Right lobe of liver (tissue), 6 donors: Measurements from ENCODE around the gene SEMA4B. TPM values are rescaled to one million over a fixed set of nuclear protein-coding genes. Genes with fewer than 3 reads are reported as not detected.

ENCODE experiments used
- ATAC-seq, 4 donors: fragments of 200-7000 bp; cut with Tn5 transposase; one replicate each; pipeline ENCODE4 v1.9.1; 2020; ENCODE audit warnings: mild to moderate bottlenecking in 4 of 4, moderate library complexity in 4 of 4
- DNase-seq, 3 donors: peaks; one replicate each; pipeline ENCODE4 v3.0.0-alpha.2; 2020
- H3K27ac ChIP-seq, 3 donors: fragments of 200-600 bp; one replicate each; pipeline ENCODE4 v1.8.0; 2022
- H3K27me3 ChIP-seq, 2 donors: fragments of 200-600 bp; one replicate each; pipeline ENCODE4 v1.8.0; 2022
- H3K36me3 ChIP-seq, 4 donors: fragments of 200-600 bp; sonication (generic) in 1 of 4; one replicate each; pipeline versions ENCODE4 v1.5.1 to v1.8.0; 2017 to 2022; ENCODE audit warnings: control low read depth in 1 of 4
- H3K4me1 ChIP-seq, 4 donors: fragments of 200-600 bp; sonication (generic) in 1 of 4; one replicate each; pipeline versions ENCODE4 v1.5.1 to v1.8.0; 2017 to 2022; ENCODE audit warnings: control low read depth in 1 of 4
- H3K4me3 ChIP-seq, 3 donors: fragments of 200-600 bp; one replicate each; pipeline ENCODE4 v1.8.0; 2022
- H3K9me3 ChIP-seq, 4 donors: fragments of 200-600 bp; sonication (generic) in 1 of 4; one replicate each; pipeline versions ENCODE4 v1.5.1 to v1.8.0; 2017 to 2022; ENCODE audit warnings: control low read depth in 1 of 4
- CTCF ChIP-seq, 4 donors: fragments of 200-600 bp in 3 of 4; fragments of 450-650 bp in 1 of 4; IDR thresholded peaks; one replicate each; pipeline versions ENCODE4 v1.5.1 to v1.8.0; 2016 to 2022; ENCODE audit warnings: antibody characterized with exemption in 4 of 4, mild to moderate bottlenecking in 2 of 4
- POLR2A ChIP-seq: fragments of 450-650 bp; IDR thresholded peaks from one replicate; pipeline ENCODE4 v1.6.1; 2017; ENCODE audit warnings: antibody characterized with exemption, mild to moderate bottlenecking
- WGBS: methylation state at CpG from one replicate; pipeline ENCODE4 v1.1.6; 2018; ENCODE audit warnings: low coverage, low lambda C conversion rate; ENCODE audit not compliant: insufficient coverage; ENCODE audit errors: missing lambda C conversion rate; 5-methylcytosine and 5-hydroxymethylcytosine counted together
- intact Hi-C, 2 donors: fragments of 100-400 bp; cut with DNase I; formaldehyde crosslinking; loops; one replicate each; pipeline versions ENCODE4 v1.11.2 to v1.14.1; 2022
- total RNA-seq, 6 experiments: library from RNA; depleted of rRNA in 2 of 6; stranded (reverse); fragments of >200 nt in 2 of 6; fragmentation: NEBNext Ultra II Directional in 3 of 6; extraction: Animal tissue kit (Norgen Biotek cat#: 25700) in 3 of 6; gene quantifications; one replicate each; pipeline versions ENCODE4 v1.1.0 to v1.2.4, GENCODE V29; 2016 to 2023
- donor health status: DM: no; HTN: yes; CAD: no.
- donor health status: DM: no; HTN: no; CAD: no.
- donor health status: DM: no; HTN: no; CAD: no.
- donor health status: DM: no; HTN: yes; CAD: no.
- donor health status: DM: no; HTN: yes; CAD: no.

SEMA4B gene
- total RNA-seq, 6 experiments from 2014 or later: 17.1 to 67.7 (median 20.3) TPM

GRCh38 chr15:90212221-90213098, 11.3 kb downstream of the SEMA4B start:
- no peak for DNase-seq
- no peaks in the 10 kb centered on the region for H3K9me3 ChIP-seq
- H3K36me3 ChIP-seq: peaks cover 0 to 2% (median 0%) of the 10 kb centered on the region in 4 donors
- peak in 2 of 4 donors; percentile 8 for ATAC-seq
- WGBS: 57% methylated on average over 4 of the region's 35 CpGs
- peaks cover 0 to 40% (median 7%) of the 10 kb centered on the region in 4 donors for H3K4me1 ChIP-seq
- no peak overlapping the region for H3K4me3 ChIP-seq
- H3K27me3 ChIP-seq: no peaks in the 10 kb centered on the region
- TF ChIP-seq CTCF (IDR thresholded peaks at IDR 0.05) (no peak), POLR2A (no peak)
- intact Hi-C loops: loop anchor here (10.0 kb wide), 1 partner anchor 48 kb away; no protein-coding TSS in a partner anchor
- H3K27ac ChIP-seq: peak overlapping the region in 1 of 3 donors; percentile 18

GRCh38 chr15:90213122-90213817, 12.1 kb downstream of the SEMA4B start:
- WGBS: 54% methylated on average over 8 of the region's 12 CpGs
- ATAC-seq: peak; percentile 31 to 65 (median 60)
- Histone ChIP-seq H3K27ac (peak overlapping the region in 1 of 3 donors; percentile 18), H3K27me3 (no peaks in the 10 kb centered on the region), H3K4me3 (no peak overlapping the region), H3K9me3 (no peaks in the 10 kb centered on the region), H3K36me3 (peaks cover 0 to 5% (median 0%) of the 10 kb centered on the region in 4 donors), H3K4me1 (peaks cover 0 to 32% (median 7%) of the 10 kb centered on the region in 4 donors)
- no peak for DNase-seq
- TF ChIP-seq POLR2A: no peak
- TF ChIP-seq CTCF (IDR thresholded peaks at IDR 0.05): no peak
- intact Hi-C loops: loop anchor here (10.0 kb wide), 1 partner anchor 48 kb away; no protein-coding TSS in a partner anchor

- Histone ChIP-seq H3K27me3 (no peaks in the 10 kb centered on the region), H3K36me3 (peaks cover 0 to 5% (median 0%) of the 10 kb centered on the region in 4 donors), H3K27ac (no peak overlapping the region), H3K9me3 (no peaks in the 10 kb centered on the region), H3K4me1 (peaks cover 0 to 26% (median 7%) of the 10 kb centered on the region in 4 donors), H3K4me3 (no peak overlapping the region)
- intact Hi-C loops: loop anchor here (10.0 kb wide), 1 partner anchor 49 kb away; no protein-coding TSS in a partner anchor
- 74% methylated on average over 9 of the region's 11 CpGs for WGBS
- TF ChIP-seq POLR2A (no peak), CTCF (IDR thresholded peaks at IDR 0.05) (no peak)
- DNase-seq (no peak), ATAC-seq (no peak)
These were observed 12.7 kb downstream of the SEMA4B start for GRCh38 chr15:90213818-90214204.

GRCh38 chr15:90214553-90215196, 13.5 kb downstream of the SEMA4B start:
- H3K36me3 ChIP-seq: peaks cover 0 to 5% (median 0%) of the 10 kb centered on the region in 4 donors
- TF ChIP-seq CTCF (IDR thresholded peaks at IDR 0.05) (peak; percentile 13 to 22 (median 17)), POLR2A (no peak)
- intact Hi-C loops: loop anchor here (10.0 kb wide), 1 partner anchor 50 kb away; no protein-coding TSS in a partner anchor
- H3K9me3 ChIP-seq: no peaks in the 10 kb centered on the region
- no peak for DNase-seq
- H3K4me1 ChIP-seq: peaks cover 0 to 26% (median 7%) of the 10 kb centered on the region in 4 donors
- no peak overlapping the region for H3K4me3 ChIP-seq
- no peaks in the 10 kb centered on the region for H3K27me3 ChIP-seq
- WGBS: 76% methylated on average over 8 of the region's 8 CpGs
- ATAC-seq: no peak
- no peak overlapping the region for H3K27ac ChIP-seq
